PC-3 (cell line): Measurements from ENCODE around the gene SAMD14. TPM values are rescaled to one million over a fixed set of nuclear protein-coding genes. Genes with fewer than 3 reads are reported as not detected.

Source experiments
- ATAC-seq: fragments of 200-7000 bp; cut with Tn5 transposase; 2 replicates; pipeline ENCODE4 v1.9.1; 2020; ENCODE audit warnings: mild to moderate bottlenecking, moderate library complexity
- BruUV-seq: library from RNA; stranded (reverse); fragments of 400-500 nt; replicated peaks from 2 replicates; lab custom pipeline; 2021; lab: Mats Ljungman, UMichigan
- CTCF ChIA-PET: fragments of 300-600 bp; sonication (Branson Sonifier 250); formaldehyde crosslinking; loops from one replicate; lab custom pipeline; 2022; ENCODE audit warnings: antibody characterized with exemption; lab: Charles Lee
- POLR2A ChIA-PET: fragments of 300-600 bp; sonication (Branson Sonifier 250); formaldehyde crosslinking; loops from one replicate; lab custom pipeline; 2022; ENCODE audit warnings: antibody characterized with exemption; ENCODE audit not compliant: unreplicated experiment; lab: Charles Lee
- DNase-seq: peaks from one replicate; pipeline ENCODE4 v3.0.0-alpha.2; 2015
- H2AFZ ChIP-seq: fragments of 300-600 bp; sonication (generic); 2 replicates; pipeline ENCODE4 v1.6.0; 2016; ENCODE audit warnings: antibody characterized with exemption, low read length
- H3F3A ChIP-seq: fragments of 300-600 bp; sonication (generic); one replicate; pipeline ENCODE4 v1.6.0; 2017; ENCODE audit warnings: antibody characterized with exemption, low read length, control low read depth, mild to moderate bottlenecking; ENCODE audit not compliant: unreplicated experiment
- H3K27ac ChIP-seq: fragments of 300-600 bp; sonication (generic); 2 replicates; pipeline ENCODE4 v1.5.1; 2016; ENCODE audit warnings: mild to moderate bottlenecking, low read length
- H3K27me3 ChIP-seq: fragments of 300-600 bp; sonication (generic); 2 replicates; pipeline ENCODE4 v1.6.1; 2016; ENCODE audit warnings: low read length, mixed read lengths
- H3K36me3 ChIP-seq: fragments of 300-600 bp; sonication (generic); 2 replicates; pipeline ENCODE4 v1.6.1; 2016; ENCODE audit warnings: low read depth, mixed run types, low read length, mixed read lengths
- H3K4me1 ChIP-seq: fragments of 300-600 bp; sonication (generic); 2 replicates; pipeline ENCODE4 v1.5.1; 2016; ENCODE audit warnings: low read length; ENCODE audit not compliant: insufficient read depth
- H3K4me2 ChIP-seq: fragments of 300-600 bp; sonication (generic); 2 replicates; pipeline ENCODE4 v1.6.0; 2016; ENCODE audit warnings: low read length
- H3K4me3 ChIP-seq: fragments of 300-600 bp; sonication (generic); 2 replicates; pipeline ENCODE4 v1.5.1; 2016; ENCODE audit warnings: mild to moderate bottlenecking, low read length, mixed read lengths
- H3K79me2 ChIP-seq: fragments of 300-600 bp; sonication (generic); 2 replicates; pipeline ENCODE4 v1.6.1; 2017; ENCODE audit warnings: low read length, mixed read lengths
- H3K9ac ChIP-seq: fragments of 300-600 bp; sonication (generic); 2 replicates; pipeline ENCODE4 v1.6.0; 2016; ENCODE audit warnings: mild to moderate bottlenecking, low read length
- H3K9me2 ChIP-seq: fragments of 300-600 bp; sonication (generic); replicated peaks from 2 replicates; pipeline ENCODE4 v1.6.1; 2016; ENCODE audit warnings: mixed run types, low read length, mixed read lengths
- H3K9me3 ChIP-seq: fragments of 300-600 bp; sonication (generic); 2 replicates; pipeline ENCODE4 v1.6.1; 2016; ENCODE audit warnings: low read length, mixed read lengths
- H4K20me1 ChIP-seq: fragments of 300-600 bp; sonication (generic); 2 replicates; pipeline ENCODE4 v1.6.1; 2016; ENCODE audit warnings: low read length, mixed read lengths
- CTCF ChIP-seq: fragments of 300-600 bp; sonication (generic); conservative IDR thresholded peaks from 2 replicates; pipeline ENCODE4 v1.5.1; 2017; ENCODE audit warnings: antibody characterized with exemption, low read depth, mild to moderate bottlenecking, low read length
- EZH2 ChIP-seq: fragments of 300-600 bp; sonication (generic); IDR thresholded peaks from one replicate; pipeline ENCODE4 v1.6.1; 2017; ENCODE audit warnings: antibody characterized with exemption, mild to moderate bottlenecking, low read length; ENCODE audit not compliant: unreplicated experiment
- EZH2phosphoT487 ChIP-seq: fragments of 300-600 bp; sonication (generic); IDR thresholded peaks from 2 replicates; pipeline ENCODE4 v1.6.1; 2018; ENCODE audit warnings: mild to moderate bottlenecking, antibody characterized with exemption, low read length, borderline replicate concordance
- intact Hi-C: fragments of 100-400 bp; cut with micrococcal nuclease; formaldehyde crosslinking; loops from 2 replicates; pipeline ENCODE4 v1.9.0; 2023
- total RNA-seq: library from RNA; depleted of rRNA; stranded (reverse); fragments of >200 nt; gene quantifications from 2 replicates; pipeline ENCODE4 v1.2.3, GENCODE V29; 2014

SAMD14 gene
- total RNA-seq, 1 experiment from 2014 or later: 0.11 TPM

- Histone ChIP-seq H3K79me2 (no peaks in the 10 kb centered on the region), H3K27me3 (peaks cover 17% of the 10 kb centered on the region), H3K27ac (no peak overlapping the region), H3F3A (no peaks in the 10 kb centered on the region), H3K9me3 (no peaks in the 10 kb centered on the region), H4K20me1 (no peaks in the 10 kb centered on the region), H3K4me3 (no peak overlapping the region), H3K4me1 (peaks cover 3% of the 10 kb centered on the region; the same call in 1 of the 2 replicates), H2AFZ (no peak overlapping the region), H3K36me3 (peaks cover 28% of the 10 kb centered on the region), H3K4me2 (no peak overlapping the region), H3K9ac (no peak overlapping the region), H3K9me2 (no peaks in the 10 kb centered on the region)
- no TSS peak for BruUV-seq
- ChIA-PET POLR2A (interaction anchor here (0.9 kb wide), 1 partner anchor 14 kb away, joined by 3 read pairs; no protein-coding TSS in a partner anchor), CTCF (no interaction called here)
- TF ChIP-seq CTCF (no peak), EZH2phosphoT487 (no peak), EZH2 (no peak)
- DNase-seq (peak; percentile 47), ATAC-seq (peak; percentile 30)
- intact Hi-C loops: no loop called here
Measured at GRCh38 chr17:50133028-50133768, 3.2 kb upstream of the SAMD14 start.

- H3K9me2 ChIP-seq: no peaks in the 10 kb centered on the region
- CTCF ChIA-PET: no interaction called here
- intact Hi-C loops: no loop called here
- ATAC-seq (no peak), DNase-seq (no peak)
- no peaks in the 10 kb centered on the region for H3K9me3 ChIP-seq
- BruUV-seq: no TSS peak
- peaks cover 17% of the 10 kb centered on the region for H3K27me3 ChIP-seq
- no peak overlapping the region for H3K4me3 ChIP-seq
- H3K79me2 ChIP-seq: no peaks in the 10 kb centered on the region
- H3K4me1 ChIP-seq: peaks cover 3% of the 10 kb centered on the region; the same call in 1 of the 2 replicates
- H3K4me2 ChIP-seq: no peak overlapping the region
- no peak overlapping the region for H3K9ac ChIP-seq
- H3F3A ChIP-seq: no peaks in the 10 kb centered on the region
- TF ChIP-seq EZH2phosphoT487: no peak
- no peak for TF ChIP-seq EZH2
- TF ChIP-seq CTCF: no peak
- H4K20me1 ChIP-seq: no peaks in the 10 kb centered on the region
- POLR2A ChIA-PET: interaction anchor here (0.6 to 1.2 kb wide), 3 partner anchors 13 to 201 kb away, joined by 3 to 18 read pairs (median 3); no protein-coding TSS in a partner anchor
- peaks cover 18% of the 10 kb centered on the region; the same call in 1 of the 2 replicates for H3K36me3 ChIP-seq
- H3K27ac ChIP-seq: no peak overlapping the region
- no peak overlapping the region for H2AFZ ChIP-seq
Measured at GRCh38 chr17:50132104-50132794, 2.3 kb upstream of the SAMD14 start.
